IPS DF 19.7 (cell line): ENCODE data around the gene CEMIP2.
"Not testable (repeated sequence)": the region's sequence is repeated elsewhere in the genome, so short reads cannot be mapped to it uniquely, and the experiment has no call there.

Experiments
- DNase-seq: peaks from one replicate; pipeline ENCODE4 v3.0.0-alpha.2; 2013; ENCODE audit warnings: low read depth, low spot score

CEMIP2 gene

GRCh38 chr9:71768388-71769174 is at the start of gene CEMIP2:
CEMIP2 (minus strand) TSS chr9:71768513; CDS start chr9:71750373, 18,140 bp downstream.
- DNase-seq, result peak; percentile 38

- no peak for DNase-seq
These were observed 48.7 kb upstream of the CEMIP2 start for GRCh38 chr9:71816916-71817451.

- DNase-seq, result no peak
These were observed 46.5 kb upstream of the CEMIP2 start for GRCh38 chr9:71814815-71815214.

GRCh38 chr9:71814226-71814625 is 45.9 kb upstream of the CEMIP2 start:
- DNase-seq, result no peak

- no peak for DNase-seq
These were observed 44.1 kb upstream of the CEMIP2 start for GRCh38 chr9:71812385-71812784.

GRCh38 chr9:71808068-71808467 is 39.8 kb upstream of the CEMIP2 start:
- no peak for DNase-seq

GRCh38 chr9:71806901-71807307 is 38.6 kb upstream of the CEMIP2 start:
- peak; percentile 68 for DNase-seq

GRCh38 chr9:71805096-71805495 is 36.8 kb upstream of the CEMIP2 start:
- DNase-seq, result not testable (repeated sequence)

GRCh38 chr9:71801826-71802225 is 33.5 kb upstream of the CEMIP2 start:
- no peak for DNase-seq

- DNase-seq, result no peak
These were observed 29.0 kb upstream of the CEMIP2 start for GRCh38 chr9:71797266-71797665.

- DNase-seq, result no peak
These were observed 27.9 kb upstream of the CEMIP2 start for GRCh38 chr9:71796100-71796767.

GRCh38 chr9:71795097-71795813 is 26.9 kb upstream of the CEMIP2 start:
- DNase-seq, result no peak

- DNase-seq, result peak; percentile 80
These were observed 25.2 kb upstream of the CEMIP2 start for GRCh38 chr9:71793386-71794105.

GRCh38 chr9:71791875-71792274 is 23.6 kb upstream of the CEMIP2 start:
- DNase-seq, result no peak

- DNase-seq, result no peak
These were observed 22.0 kb upstream of the CEMIP2 start for GRCh38 chr9:71790296-71790695.

- DNase-seq, result no peak
These were observed 14.8 kb upstream of the CEMIP2 start for GRCh38 chr9:71783120-71783523.

GRCh38 chr9:71781391-71781790 is 13.1 kb upstream of the CEMIP2 start:
- DNase-seq, result no peak

GRCh38 chr9:71780953-71781352 is 12.6 kb upstream of the CEMIP2 start:
- DNase-seq, result no peak

- DNase-seq, result no peak
These were observed 9.8 kb upstream of the CEMIP2 start for GRCh38 chr9:71778085-71778484.

- DNase-seq, result no peak
These were observed 6.6 kb upstream of the CEMIP2 start for GRCh38 chr9:71774920-71775319.

GRCh38 chr9:71772726-71773125 is 4.4 kb upstream of the CEMIP2 start:
- no peak for DNase-seq

GRCh38 chr9:71770170-71770569 is 1.9 kb upstream of the CEMIP2 start:
- no peak for DNase-seq
